Mucosa of gallbladder (tissue), 1 donor: ENCODE results near the gene CYP27B1. TPM values are rescaled to one million over a fixed set of nuclear protein-coding genes. Genes with fewer than 3 reads are reported as not detected.
"Not testable (repeated sequence)": the region's sequence is repeated elsewhere in the genome, so short reads cannot be mapped to it uniquely, and the experiment has no call there.

Experiments
- DNase-seq: peaks from one replicate; pipeline ENCODE4 v3.0.0-alpha.2; 2020; ENCODE audit warnings: low spot score
- total RNA-seq: library from RNA; stranded (reverse); gene quantifications from one replicate; pipeline ENCODE4 v1.2.1, GENCODE V29; 2021
- donor health status: DM: no; HTN: no; CAD: no.

The CYP27B1 gene
- total RNA-seq, 1 donor from 2014 or later, result 1.6 TPM

GRCh38 chr12:57722716-57723629 lies 43.9 kb downstream of the CYP27B1 start:
- no peak for DNase-seq

GRCh38 chr12:57721846-57722608 lies 44.9 kb downstream of the CYP27B1 start:
- not testable (repeated sequence) for DNase-seq

- DNase-seq, result no peak
Observed at GRCh38 chr12:57720606-57721595, 46.0 kb downstream of the CYP27B1 start.

GRCh38 chr12:57719777-57720605 lies 46.9 kb downstream of the CYP27B1 start:
- no peak for DNase-seq

GRCh38 chr12:57718641-57719528 lies 48.0 kb downstream of the CYP27B1 start:
- DNase-seq, result no peak

GRCh38 chr12:57717846-57718640 lies 48.8 kb downstream of the CYP27B1 start:
- DNase-seq, result no peak

GRCh38 chr12:57717131-57717530 lies 49.7 kb downstream of the CYP27B1 start:
- DNase-seq, result no peak

- no peak for DNase-seq
Observed at GRCh38 chr12:57716305-57716704, 50.6 kb downstream of the CYP27B1 start.

GRCh38 chr12:57715786-57716185 lies 51.1 kb downstream of the CYP27B1 start:
- no peak for DNase-seq

- not testable (repeated sequence) for DNase-seq
Observed at GRCh38 chr12:57715036-57715748, 51.7 kb downstream of the CYP27B1 start.

- no peak for DNase-seq
Observed at GRCh38 chr12:57713209-57713608, 53.7 kb downstream of the CYP27B1 start.

- no peak for DNase-seq
Observed at GRCh38 chr12:57712701-57713100, 54.2 kb downstream of the CYP27B1 start.

Other genes with a start within 250 kb of the CYP27B1 start
- gene DDIT3, start 246.6 kb downstream of the CYP27B1 start, total RNA-seq, result 24.6 TPM
- gene MBD6, start 244.3 kb downstream of the CYP27B1 start, total RNA-seq, result 115 TPM
- 135 TPM for gene DCTN2, start 219.9 kb downstream of the CYP27B1 start, total RNA-seq
- 0.81 TPM for gene KIF5A, start 217.0 kb downstream of the CYP27B1 start, total RNA-seq
- gene PIP4K2C, start 175.9 kb downstream of the CYP27B1 start, total RNA-seq, result 36.1 TPM
- gene DTX3, start 162.3 kb downstream of the CYP27B1 start, total RNA-seq, result 31.2 TPM
- gene ARHGEF25, start 155.6 kb downstream of the CYP27B1 start, total RNA-seq, result 26.2 TPM
- gene B4GALNT1, start 133.9 kb downstream of the CYP27B1 start, total RNA-seq, result 1.3 TPM
- 249 TPM for gene OS9, start 72.9 kb downstream of the CYP27B1 start, total RNA-seq
- gene AGAP2, start 28.3 kb downstream of the CYP27B1 start, total RNA-seq, result 2.6 TPM
- 44.8 TPM for gene TSPAN31, start 22.0 kb downstream of the CYP27B1 start, total RNA-seq
- 67.8 TPM for gene CDK4, start 14.8 kb downstream of the CYP27B1 start, total RNA-seq
- 24.6 TPM for gene MARCHF9, start 12.0 kb downstream of the CYP27B1 start, total RNA-seq
- 9.2 TPM for gene METTL1, start 5.0 kb upstream of the CYP27B1 start, total RNA-seq
- 7.0 TPM for gene EEF1AKMT3, start 5.5 kb upstream of the CYP27B1 start, total RNA-seq
- gene TSFM, start 15.7 kb upstream of the CYP27B1 start, total RNA-seq, result 29.3 TPM
- 12.0 TPM for gene AVIL, start 51.7 kb upstream of the CYP27B1 start, total RNA-seq
- gene CTDSP2, start 79.7 kb upstream of the CYP27B1 start, total RNA-seq, result 150 TPM
- 5.2 TPM for gene ATP23, start 174.5 kb upstream of the CYP27B1 start, total RNA-seq